H7 (cell line): ENCODE measurements around the gene DENND1B. TPM values are rescaled to one million over a fixed set of nuclear protein-coding genes. Genes with fewer than 3 reads are reported as not detected.

Experiments
- DNase-seq: peaks from one replicate; pipeline ENCODE4 v3.0.0; 2012
- H3K27me3 ChIP-seq: 2 replicates; pipeline ENCODE4 v1.6.0; 2011; ENCODE audit warnings: mild to moderate bottlenecking, low read length; ENCODE audit not compliant: control insufficient read depth, insufficient read depth
- H3K36me3 ChIP-seq: replicated peaks from 2 replicates; pipeline ENCODE4 v1.5.1; 2011; ENCODE audit warnings: low read length; ENCODE audit not compliant: control insufficient read depth, insufficient read depth
- H3K4me3 ChIP-seq: 2 replicates; pipeline ENCODE4 v1.5.1; 2011; ENCODE audit warnings: low read depth, mild to moderate bottlenecking, control low read depth, low read length, moderate library complexity; ENCODE audit not compliant: insufficient read depth
- total RNA-seq: library from RNA; depleted of rRNA; stranded (reverse); fragments of >200 nt; shearing (Covaris generic); gene quantifications from 2 replicates; pipeline ENCODE4 v1.2.3, GENCODE V29; 2014

DENND1B gene
- total RNA-seq, 1 experiment from 2014 or later, result 2.9 TPM

- no peak for DNase-seq
- Histone ChIP-seq H3K27me3 (no peaks in the 10 kb centered on the region), H3K4me3 (no peak overlapping the region), H3K36me3 (no peaks in the 10 kb centered on the region)
These were observed 143.3 kb downstream of the DENND1B start for GRCh38 chr1:197632005-197632404.

GRCh38 chr1:197622371-197622770 lies 152.9 kb downstream of the DENND1B start:
- no peaks in the 10 kb centered on the region for H3K36me3 ChIP-seq
- no peak overlapping the region for H3K4me3 ChIP-seq
- DNase-seq, result no peak
- H3K27me3 ChIP-seq, result no peaks in the 10 kb centered on the region

GRCh38 chr1:197621761-197622160 lies 153.5 kb downstream of the DENND1B start:
- Histone ChIP-seq H3K4me3 (no peak overlapping the region), H3K27me3 (no peaks in the 10 kb centered on the region), H3K36me3 (no peaks in the 10 kb centered on the region)
- DNase-seq, result no peak

GRCh38 chr1:197620714-197621163 lies 154.5 kb downstream of the DENND1B start:
- Histone ChIP-seq H3K27me3 (no peaks in the 10 kb centered on the region), H3K4me3 (no peak overlapping the region), H3K36me3 (no peaks in the 10 kb centered on the region)
- no peak for DNase-seq

GRCh38 chr1:197619008-197619640 lies 156.2 kb downstream of the DENND1B start:
- H3K4me3 ChIP-seq, result no peak overlapping the region
- DNase-seq, result no peak
- H3K27me3 ChIP-seq, result no peaks in the 10 kb centered on the region
- H3K36me3 ChIP-seq, result no peaks in the 10 kb centered on the region

- Histone ChIP-seq H3K36me3 (no peaks in the 10 kb centered on the region), H3K4me3 (no peak overlapping the region), H3K27me3 (no peaks in the 10 kb centered on the region)
- DNase-seq, result no peak
These were observed 157.2 kb downstream of the DENND1B start for GRCh38 chr1:197618061-197618460.

- no peak overlapping the region for H3K4me3 ChIP-seq
- no peaks in the 10 kb centered on the region for H3K27me3 ChIP-seq
- no peak for DNase-seq
- no peaks in the 10 kb centered on the region for H3K36me3 ChIP-seq
These were observed 159.6 kb downstream of the DENND1B start for GRCh38 chr1:197615693-197616011.

- no peak for DNase-seq
- Histone ChIP-seq H3K27me3 (no peaks in the 10 kb centered on the region), H3K4me3 (no peak overlapping the region), H3K36me3 (no peaks in the 10 kb centered on the region)
These were observed 160.2 kb downstream of the DENND1B start for GRCh38 chr1:197614916-197615692.

GRCh38 chr1:197606168-197606845 lies 169.0 kb downstream of the DENND1B start:
- Histone ChIP-seq H3K27me3 (no peaks in the 10 kb centered on the region), H3K4me3 (no peak overlapping the region), H3K36me3 (no peaks in the 10 kb centered on the region)
- DNase-seq, result no peak

- Histone ChIP-seq H3K27me3 (no peaks in the 10 kb centered on the region), H3K36me3 (no peaks in the 10 kb centered on the region), H3K4me3 (no peak overlapping the region)
- no peak for DNase-seq
These were observed 171.0 kb downstream of the DENND1B start for GRCh38 chr1:197604302-197604701.

- Histone ChIP-seq H3K27me3 (no peaks in the 10 kb centered on the region), H3K4me3 (no peak overlapping the region), H3K36me3 (no peaks in the 10 kb centered on the region)
- DNase-seq, result no peak
These were observed 174.5 kb downstream of the DENND1B start for GRCh38 chr1:197600751-197601150.

- DNase-seq, result no peak
- H3K4me3 ChIP-seq, result no peak overlapping the region
- H3K36me3 ChIP-seq, result no peaks in the 10 kb centered on the region
- H3K27me3 ChIP-seq, result no peaks in the 10 kb centered on the region
These were observed 175.5 kb downstream of the DENND1B start for GRCh38 chr1:197599789-197600188.

- no peaks in the 10 kb centered on the region for H3K27me3 ChIP-seq
- no peak overlapping the region for H3K4me3 ChIP-seq
- no peaks in the 10 kb centered on the region for H3K36me3 ChIP-seq
- DNase-seq, result no peak
These were observed 176.3 kb downstream of the DENND1B start for GRCh38 chr1:197598935-197599334.

GRCh38 chr1:197595304-197595904 lies 179.9 kb downstream of the DENND1B start:
- no peak for DNase-seq
- no peak overlapping the region for H3K4me3 ChIP-seq
- no peaks in the 10 kb centered on the region for H3K36me3 ChIP-seq
- H3K27me3 ChIP-seq, result no peaks in the 10 kb centered on the region

- DNase-seq, result no peak
- Histone ChIP-seq H3K27me3 (no peaks in the 10 kb centered on the region), H3K4me3 (no peak overlapping the region), H3K36me3 (no peaks in the 10 kb centered on the region)
These were observed 184.6 kb downstream of the DENND1B start for GRCh38 chr1:197590687-197591086.
